ENCODE results near the gene SGK1.

DNA sequence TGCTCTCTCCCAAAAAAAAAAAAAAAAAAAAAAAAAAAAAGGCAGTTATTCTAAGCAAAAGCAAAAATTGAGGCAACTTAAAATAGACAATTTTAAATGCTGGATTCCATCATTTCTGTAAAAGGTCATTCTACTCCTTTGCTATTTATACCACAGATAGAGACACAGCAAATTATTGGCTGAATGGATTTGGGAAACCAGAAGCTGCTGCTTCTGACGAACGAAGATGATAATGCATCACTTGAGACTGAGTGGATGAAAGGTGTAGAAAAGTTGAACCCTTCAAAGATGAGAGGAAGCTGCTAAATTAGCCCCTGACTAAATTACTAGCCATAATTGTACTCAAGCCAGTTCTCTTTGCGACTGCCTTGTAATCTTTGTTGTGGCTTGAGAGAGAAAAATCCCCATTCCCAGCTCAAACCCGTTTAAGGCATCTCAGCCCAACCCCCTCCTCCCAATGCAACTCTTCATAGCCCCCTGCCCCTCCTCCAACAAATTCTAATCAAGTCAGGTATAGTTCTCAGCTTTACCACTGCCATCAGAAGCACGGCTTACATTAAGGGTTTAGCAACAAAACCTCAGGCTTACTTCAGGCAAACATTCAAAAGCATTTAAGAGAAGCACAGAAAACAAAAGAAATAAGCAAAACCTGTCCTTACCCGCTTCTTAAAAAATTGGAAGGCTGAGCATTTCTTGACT is 1.0 kb downstream of the SGK1 start:
- TF ChIP-seq, protein P1, sequence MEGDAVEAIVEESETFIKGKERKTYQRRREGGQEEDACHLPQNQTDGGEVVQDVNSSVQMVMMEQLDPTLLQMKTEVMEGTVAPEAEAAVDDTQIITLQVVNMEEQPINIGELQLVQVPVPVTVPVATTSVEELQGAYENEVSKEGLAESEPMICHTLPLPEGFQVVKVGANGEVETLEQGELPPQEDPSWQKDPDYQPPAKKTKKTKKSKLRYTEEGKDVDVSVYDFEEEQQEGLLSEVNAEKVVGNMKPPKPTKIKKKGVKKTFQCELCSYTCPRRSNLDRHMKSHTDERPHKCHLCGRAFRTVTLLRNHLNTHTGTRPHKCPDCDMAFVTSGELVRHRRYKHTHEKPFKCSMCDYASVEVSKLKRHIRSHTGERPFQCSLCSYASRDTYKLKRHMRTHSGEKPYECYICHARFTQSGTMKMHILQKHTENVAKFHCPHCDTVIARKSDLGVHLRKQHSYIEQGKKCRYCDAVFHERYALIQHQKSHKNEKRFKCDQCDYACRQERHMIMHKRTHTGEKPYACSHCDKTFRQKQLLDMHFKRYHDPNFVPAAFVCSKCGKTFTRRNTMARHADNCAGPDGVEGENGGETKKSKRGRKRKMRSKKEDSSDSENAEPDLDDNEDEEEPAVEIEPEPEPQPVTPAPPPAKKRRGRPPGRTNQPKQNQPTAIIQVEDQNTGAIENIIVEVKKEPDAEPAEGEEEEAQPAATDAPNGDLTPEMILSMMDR (IDR thresholded peaks at IDR 0.05; ENCODE audit: low read depth, low read length, poor library complexity, severe bottlenecking), result no peak
- no peak for TF ChIP-seq EZH2phosphoT487 (IDR thresholded peaks at IDR 0.05; ENCODE audit: borderline replicate concordance, low read length)

Data from DOHH2 (cell line).